AG04450 (cell line): Measurements from ENCODE around the gene UNKL. TPM values are rescaled to one million over a fixed set of nuclear protein-coding genes. Genes with fewer than 3 reads are reported as not detected.

ENCODE experiments used
- CTCF ChIA-PET: fragments of 300-600, 350-600 bp; formaldehyde crosslinking; extraction: SDS; loops from one replicate; lab custom pipeline; 2022; ENCODE audit warnings: antibody characterized with exemption, inconsistent platforms; lab: Charles Lee
- POLR2A ChIA-PET: fragments of 350-600 bp; formaldehyde crosslinking; extraction: SDS; loops from one replicate; lab custom pipeline; 2021; ENCODE audit warnings: antibody characterized with exemption, inconsistent platforms; lab: Yijun Ruan, JAX
- DNase-seq: peaks from one replicate; pipeline ENCODE4 v3.0.0-alpha.2; 2011; ENCODE audit warnings: low read depth, low spot score
- H3K27ac ChIP-seq: one replicate; pipeline ENCODE4 v1.5.1; 2012; ENCODE audit warnings: low read depth, low read length, control low read depth
- H3K27me3 ChIP-seq: one replicate; pipeline ENCODE4 v1.6.0; 2012; ENCODE audit warnings: low read length; ENCODE audit not compliant: control insufficient read depth, insufficient read depth
- H3K4me3 ChIP-seq: 2 replicates; pipeline ENCODE4 v1.5.1; 2011; ENCODE audit warnings: mild to moderate bottlenecking, low read depth, low read length, control low read depth
- H3K9me3 ChIP-seq: 2 replicates; pipeline ENCODE4 v1.5.1; 2012; ENCODE audit warnings: low read length; ENCODE audit not compliant: control insufficient read depth, insufficient read depth
- polyA plus RNA-seq: library from polyadenylated mRNA; depleted of rRNA; stranded (reverse); fragments of >200 nt; gene quantifications from 2 replicates; pipeline ENCODE4 v1.2.3, GENCODE V29; 2011
- TF ChIP-seq, protein P1 (sequence below): IDR thresholded peaks from 2 replicates; pipeline ENCODE4 v1.5.1; 2011; ENCODE audit warnings: low read depth, low read length, control low read depth, inconsistent platforms

Gene UNKL
- polyA plus RNA-seq, 1 experiment: 7.6 TPM

DNA sequence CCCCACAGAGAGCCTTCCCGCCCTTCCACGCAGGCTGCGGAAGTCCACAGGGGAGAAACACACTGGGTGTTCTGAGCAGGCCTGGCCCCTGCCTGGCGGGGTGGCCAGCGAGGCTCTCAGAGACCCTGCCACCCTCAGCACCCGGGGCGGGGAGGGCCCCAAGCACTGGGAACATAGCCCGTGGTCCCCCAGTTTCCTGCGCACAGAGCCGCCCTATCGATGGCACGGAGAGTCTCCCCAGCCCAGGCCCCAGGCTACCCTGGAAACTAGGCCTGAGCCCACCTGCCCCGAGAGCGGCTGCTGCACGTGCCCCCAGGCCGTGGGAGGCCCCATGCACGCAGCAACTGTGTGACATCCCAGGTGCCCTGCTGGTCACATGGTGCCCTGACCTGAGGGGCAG, 40.1 kb upstream of the UNKL start:
- no peak for DNase-seq
- Histone ChIP-seq H3K27me3 (no peaks in the 10 kb centered on the region), H3K27ac (no peak overlapping the region), H3K4me3 (no peak overlapping the region), H3K9me3 (no peaks in the 10 kb centered on the region; the same call in 1 of the 2 replicates)
- TF ChIP-seq, protein P1, sequence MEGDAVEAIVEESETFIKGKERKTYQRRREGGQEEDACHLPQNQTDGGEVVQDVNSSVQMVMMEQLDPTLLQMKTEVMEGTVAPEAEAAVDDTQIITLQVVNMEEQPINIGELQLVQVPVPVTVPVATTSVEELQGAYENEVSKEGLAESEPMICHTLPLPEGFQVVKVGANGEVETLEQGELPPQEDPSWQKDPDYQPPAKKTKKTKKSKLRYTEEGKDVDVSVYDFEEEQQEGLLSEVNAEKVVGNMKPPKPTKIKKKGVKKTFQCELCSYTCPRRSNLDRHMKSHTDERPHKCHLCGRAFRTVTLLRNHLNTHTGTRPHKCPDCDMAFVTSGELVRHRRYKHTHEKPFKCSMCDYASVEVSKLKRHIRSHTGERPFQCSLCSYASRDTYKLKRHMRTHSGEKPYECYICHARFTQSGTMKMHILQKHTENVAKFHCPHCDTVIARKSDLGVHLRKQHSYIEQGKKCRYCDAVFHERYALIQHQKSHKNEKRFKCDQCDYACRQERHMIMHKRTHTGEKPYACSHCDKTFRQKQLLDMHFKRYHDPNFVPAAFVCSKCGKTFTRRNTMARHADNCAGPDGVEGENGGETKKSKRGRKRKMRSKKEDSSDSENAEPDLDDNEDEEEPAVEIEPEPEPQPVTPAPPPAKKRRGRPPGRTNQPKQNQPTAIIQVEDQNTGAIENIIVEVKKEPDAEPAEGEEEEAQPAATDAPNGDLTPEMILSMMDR: no peak
- ChIA-PET CTCF (no interaction called here), POLR2A (no interaction called here)

DNA sequence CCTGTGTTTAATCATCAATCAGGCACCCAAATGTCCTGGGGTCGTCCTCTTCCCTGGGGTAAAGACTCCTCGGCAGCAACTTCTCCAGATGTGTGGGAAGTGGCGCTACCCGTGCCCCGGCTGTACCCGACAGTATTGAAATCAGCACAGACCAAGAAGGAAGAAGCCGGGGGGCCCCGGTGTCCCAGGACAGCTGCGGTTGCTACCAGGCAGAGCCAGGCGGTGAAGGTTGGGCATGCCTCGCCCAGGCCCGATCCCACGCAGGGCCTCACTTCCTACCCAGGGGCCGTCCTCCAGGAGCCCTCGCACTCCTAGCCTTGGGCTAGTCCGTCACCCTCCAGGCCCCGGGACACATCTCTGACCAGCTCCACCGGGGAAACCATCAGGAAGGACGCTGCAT, 38.8 kb upstream of the UNKL start:
- no peak for DNase-seq
- no peak overlapping the region for H3K27ac ChIP-seq
- POLR2A ChIA-PET: no interaction called here
- H3K27me3 ChIP-seq: no peaks in the 10 kb centered on the region
- no peak overlapping the region for H3K4me3 ChIP-seq
- CTCF ChIA-PET: no interaction called here
- TF ChIP-seq, protein P1: no peak
- no peaks in the 10 kb centered on the region; the same call in 1 of the 2 replicates for H3K9me3 ChIP-seq

DNA sequence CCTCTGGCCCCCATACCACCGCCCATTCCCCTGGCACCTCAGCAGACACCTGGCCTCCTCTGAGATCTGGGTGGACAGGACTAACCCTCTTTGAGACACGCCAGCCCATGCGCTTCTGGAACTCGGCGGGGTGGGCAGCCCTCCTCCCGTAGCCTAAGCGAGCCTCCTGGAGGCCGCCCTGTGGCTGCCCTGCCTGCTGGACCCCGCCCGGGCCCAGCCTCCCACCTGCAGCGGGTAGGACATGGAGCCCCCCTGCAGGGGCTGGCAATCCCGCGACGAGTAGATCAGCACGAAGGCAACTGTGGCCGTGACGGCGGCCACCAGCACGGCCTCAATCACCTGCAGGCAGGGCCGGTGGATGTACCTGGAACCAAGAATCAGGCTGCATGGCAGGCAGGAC, 38.0 kb upstream of the UNKL start:
- POLR2A ChIA-PET: no interaction called here

DNA sequence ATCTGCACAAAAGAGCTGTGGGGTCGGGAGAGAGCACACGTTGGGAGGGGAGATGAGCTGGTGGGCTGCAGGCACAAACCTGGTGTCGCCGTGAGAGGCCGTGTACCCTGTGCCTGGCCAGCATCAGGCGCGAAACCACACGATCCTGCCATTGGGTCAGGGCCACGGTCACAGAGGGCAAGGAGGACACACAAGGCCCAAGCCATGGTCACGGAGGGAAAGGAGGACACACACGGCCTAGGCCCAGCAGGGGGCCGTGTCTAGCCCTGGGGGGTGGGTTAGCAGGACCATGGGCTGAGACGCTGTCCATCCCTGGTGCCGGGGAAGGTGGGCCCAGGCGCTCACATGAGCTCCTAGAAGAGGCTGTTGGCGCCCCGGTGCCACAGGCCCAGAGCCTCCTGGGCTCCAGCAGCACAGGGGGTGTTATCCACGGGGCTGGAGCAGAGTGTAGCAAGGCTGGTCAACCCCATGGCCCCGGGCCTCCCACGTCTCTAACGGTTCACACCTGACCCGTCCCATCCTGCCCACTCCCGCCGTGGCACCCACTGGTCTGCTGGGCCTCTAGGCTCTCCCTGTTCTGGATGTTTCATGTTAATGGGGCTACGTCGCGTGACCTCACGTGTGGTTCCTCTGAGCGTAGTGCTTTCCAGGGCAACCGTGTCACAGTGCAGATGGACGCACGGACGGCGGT, 37.3 kb upstream of the UNKL start:
- TF ChIP-seq, protein P1: no peak
- Histone ChIP-seq H3K9me3 (no peaks in the 10 kb centered on the region; the same call in 1 of the 2 replicates), H3K27ac (no peak overlapping the region), H3K4me3 (no peak overlapping the region), H3K27me3 (no peaks in the 10 kb centered on the region)
- DNase-seq: no peak
- CTCF ChIA-PET: no interaction called here
- POLR2A ChIA-PET: no interaction called here

More for the DNA sequence above, 38.0 kb upstream of the UNKL start:
- Histone ChIP-seq H3K9me3 (no peaks in the 10 kb centered on the region; the same call in 1 of the 2 replicates), H3K27ac (no peak overlapping the region), H3K27me3 (no peaks in the 10 kb centered on the region), H3K4me3 (no peak overlapping the region)
- CTCF ChIA-PET: no interaction called here
- TF ChIP-seq, protein P1: no peak
- DNase-seq: no peak

DNA sequence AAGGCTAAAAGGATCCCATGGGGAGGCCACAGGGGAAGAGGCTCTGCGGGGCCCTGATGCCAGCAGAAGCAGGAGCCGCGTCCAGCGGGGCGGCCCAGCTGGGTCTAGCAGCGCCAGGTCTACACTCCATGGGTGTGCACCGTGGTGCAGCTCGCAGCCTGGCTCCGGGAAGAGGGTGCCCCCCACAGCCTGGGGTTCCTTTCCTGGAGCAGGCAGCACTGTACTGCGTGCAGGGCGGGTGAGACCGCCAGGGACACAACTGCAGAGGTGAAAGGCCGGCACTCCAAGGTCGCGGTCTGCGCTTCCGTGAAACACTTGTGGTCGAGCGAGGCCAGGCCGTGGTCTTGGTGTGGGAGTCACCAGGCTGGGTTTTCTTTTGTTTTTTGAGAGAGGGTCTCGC, 36.3 kb upstream of the UNKL start:
- Histone ChIP-seq H3K9me3 (no peaks in the 10 kb centered on the region; the same call in 1 of the 2 replicates), H3K4me3 (no peak overlapping the region), H3K27ac (no peak overlapping the region), H3K27me3 (no peaks in the 10 kb centered on the region)
- TF ChIP-seq, protein P1: no peak
- CTCF ChIA-PET: no interaction called here
- POLR2A ChIA-PET: no interaction called here
- DNase-seq: no peak
